ENCODE results near the gene SLC22A15.

The SLC22A15 gene

DNA sequence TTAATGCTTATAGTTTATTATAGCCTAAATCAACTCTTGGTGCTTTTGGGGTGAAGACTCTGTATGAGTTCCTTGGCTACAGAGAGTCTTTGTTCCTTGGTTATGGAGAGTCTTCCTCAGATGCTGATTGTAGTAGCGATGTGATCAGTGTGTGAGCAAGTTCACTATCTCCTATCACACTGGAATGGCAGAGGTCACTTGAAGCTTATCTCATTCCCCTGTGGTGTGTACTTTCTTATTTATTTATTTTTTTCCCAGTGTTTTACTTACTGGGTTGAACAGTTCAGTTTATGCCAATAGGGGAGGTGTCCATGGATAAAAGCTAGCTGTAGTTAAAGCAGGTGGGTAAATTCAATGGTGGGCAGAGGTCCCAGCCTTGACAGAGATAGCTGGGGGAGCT lies 114.8 kb downstream of the SLC22A15 start:
- Histone ChIP-seq H3K4me1 (ENCODE audit: control insufficient read depth in 1 of 2, insufficient read depth in 1 of 2, low read depth in 1 of 2, low read length in 1 of 2) (no peaks in the 10 kb centered on the region), H3K9me3 (peaks cover 7% of the 10 kb centered on the region), H3K27ac (no peak overlapping the region), H3K36me3 (peaks cover 32% of the 10 kb centered on the region), H3K27me3 (no peaks in the 10 kb centered on the region), H3K4me3 (ENCODE audit: low read depth in 1 of 2, low read length in 1 of 2) (no peak overlapping the region)
- no peak for TF ChIP-seq CTCF (IDR thresholded peaks at IDR 0.05)

DNA sequence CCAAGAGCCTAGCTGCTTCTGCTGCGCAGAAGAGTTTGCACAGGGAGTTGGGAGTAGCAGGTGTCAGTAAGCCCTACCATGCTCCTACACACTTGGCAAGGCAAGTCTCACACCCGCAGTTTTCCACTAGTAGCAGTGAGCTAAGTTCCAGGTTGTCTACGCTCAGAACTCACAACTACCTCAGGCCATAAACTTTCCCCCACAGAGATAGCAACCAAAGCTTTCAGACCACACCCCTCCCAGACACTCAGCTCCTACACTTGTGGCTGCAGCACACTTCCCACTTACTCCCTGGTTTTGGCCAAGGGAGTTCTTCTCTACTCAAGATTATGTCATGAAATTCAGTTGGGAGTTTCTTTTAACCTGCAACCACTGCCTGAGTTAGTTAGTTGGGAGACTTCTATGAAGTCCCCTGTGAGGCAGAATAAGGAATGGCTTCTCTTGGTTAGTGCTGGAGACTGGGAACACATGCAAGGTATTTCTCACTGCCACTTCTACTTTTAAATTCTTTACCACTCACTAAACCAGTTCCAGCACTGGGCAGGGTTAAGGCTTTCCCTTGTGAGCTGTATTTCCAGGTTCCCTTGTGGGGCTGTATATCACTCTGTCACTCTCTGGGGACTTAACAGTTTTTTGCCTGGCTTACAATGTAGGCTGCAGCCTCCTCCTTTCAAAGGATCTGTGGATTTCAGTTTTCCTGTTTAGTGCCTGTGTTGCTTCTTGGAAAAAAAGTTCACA lies 116.6 kb downstream of the SLC22A15 start:
- Histone ChIP-seq H3K27me3 (no peaks in the 10 kb centered on the region), H3K27ac (no peak overlapping the region), H3K9me3 (peaks cover 7% of the 10 kb centered on the region), H3K36me3 (peaks cover 46% of the 10 kb centered on the region), H3K4me3 (ENCODE audit: low read depth in 1 of 2, low read length in 1 of 2) (no peak overlapping the region), H3K4me1 (ENCODE audit: control insufficient read depth in 1 of 2, insufficient read depth in 1 of 2, low read depth in 1 of 2, low read length in 1 of 2) (no peaks in the 10 kb centered on the region)
- no peak for TF ChIP-seq CTCF (IDR thresholded peaks at IDR 0.05)

- Histone ChIP-seq H3K4me3 (ENCODE audit: low read depth in 1 of 2, low read length in 1 of 2) (no peak overlapping the region), H3K9me3 (no peaks in the 10 kb centered on the region), H3K27ac (no peak overlapping the region), H3K4me1 (ENCODE audit: control insufficient read depth in 1 of 2, insufficient read depth in 1 of 2, low read depth in 1 of 2, low read length in 1 of 2) (no peaks in the 10 kb centered on the region), H3K36me3 (peaks cover 58% of the 10 kb centered on the region), H3K27me3 (no peaks in the 10 kb centered on the region)
- no peak for TF ChIP-seq CTCF (IDR thresholded peaks at IDR 0.05)
Observed at GRCh38 chr1:116095027-116095426, 118.7 kb downstream of the SLC22A15 start.

- Histone ChIP-seq H3K4me3 (ENCODE audit: low read depth in 1 of 2, low read length in 1 of 2) (no peak overlapping the region), H3K4me1 (ENCODE audit: control insufficient read depth in 1 of 2, insufficient read depth in 1 of 2, low read depth in 1 of 2, low read length in 1 of 2) (no peaks in the 10 kb centered on the region), H3K27me3 (no peaks in the 10 kb centered on the region), H3K9me3 (no peaks in the 10 kb centered on the region), H3K27ac (no peak overlapping the region), H3K36me3 (peaks cover 56% of the 10 kb centered on the region)
- no peak for TF ChIP-seq CTCF (IDR thresholded peaks at IDR 0.05)
Observed at GRCh38 chr1:116096013-116096618, 119.8 kb downstream of the SLC22A15 start.

GRCh38 chr1:116097626-116098025 lies 121.3 kb downstream of the SLC22A15 start:
- H3K27me3 ChIP-seq: no peaks in the 10 kb centered on the region
- H3K4me1 ChIP-seq (ENCODE audit: control insufficient read depth in 1 of 2, insufficient read depth in 1 of 2, low read depth in 1 of 2, low read length in 1 of 2): no peaks in the 10 kb centered on the region
- peaks cover 41% of the 10 kb centered on the region for H3K36me3 ChIP-seq
- no peak for TF ChIP-seq CTCF (IDR thresholded peaks at IDR 0.05)
- no peak overlapping the region for H3K27ac ChIP-seq
- no peak overlapping the region for H3K4me3 ChIP-seq (ENCODE audit: low read depth in 1 of 2, low read length in 1 of 2)
- H3K9me3 ChIP-seq: no peaks in the 10 kb centered on the region

All from neutrophil (primary cell).